ENCODE data around the gene BASP1.
A peak's percentile ranks its signal among the peaks of the same experiment; 100 is the strongest.

Gene BASP1

GRCh38 chr5:17217493-17218352 is at the start of gene BASP1:
Gene BASP1 (plus strand): TSS chr5:17217631. CDS start chr5:17275217, 57,586 bp downstream.
- DNase-seq (ENCODE audit: low read depth), result no peak

- DNase-seq (ENCODE audit: low read depth), result no peak
These were observed 47.9 kb upstream of the BASP1 start for GRCh38 chr5:17169507-17169906.

- DNase-seq (ENCODE audit: low read depth), result no peak
These were observed 44.6 kb upstream of the BASP1 start for GRCh38 chr5:17172791-17173190.

- DNase-seq (ENCODE audit: low read depth), result no peak
These were observed 42.5 kb upstream of the BASP1 start for GRCh38 chr5:17174965-17175364.

- no peak for DNase-seq (ENCODE audit: low read depth)
These were observed 39.7 kb upstream of the BASP1 start for GRCh38 chr5:17177501-17178372.

GRCh38 chr5:17178373-17178675 is 39.1 kb upstream of the BASP1 start:
- DNase-seq (ENCODE audit: low read depth), result no peak

GRCh38 chr5:17180330-17180843 is 37.0 kb upstream of the BASP1 start:
- no peak for DNase-seq (ENCODE audit: low read depth)

- DNase-seq (ENCODE audit: low read depth), result no peak
These were observed 36.3 kb upstream of the BASP1 start for GRCh38 chr5:17180864-17181723.

GRCh38 chr5:17182494-17182893 is 34.9 kb upstream of the BASP1 start:
- no peak for DNase-seq (ENCODE audit: low read depth)

GRCh38 chr5:17182981-17183380 is 34.5 kb upstream of the BASP1 start:
- DNase-seq (ENCODE audit: low read depth), result no peak

- no peak for DNase-seq (ENCODE audit: low read depth)
These were observed 33.6 kb upstream of the BASP1 start for GRCh38 chr5:17183831-17184230.

- DNase-seq (ENCODE audit: low read depth), result no peak
These were observed 32.8 kb upstream of the BASP1 start for GRCh38 chr5:17184588-17184987.

- no peak for DNase-seq (ENCODE audit: low read depth)
These were observed 32.1 kb upstream of the BASP1 start for GRCh38 chr5:17185349-17185748.

GRCh38 chr5:17185773-17186172 is 31.7 kb upstream of the BASP1 start:
- DNase-seq (ENCODE audit: low read depth), result no peak

- DNase-seq (ENCODE audit: low read depth), result no peak
These were observed 31.2 kb upstream of the BASP1 start for GRCh38 chr5:17186256-17186655.

- no peak for DNase-seq (ENCODE audit: low read depth)
These were observed 30.2 kb upstream of the BASP1 start for GRCh38 chr5:17187011-17187785.

- no peak for DNase-seq (ENCODE audit: low read depth)
These were observed 29.7 kb upstream of the BASP1 start for GRCh38 chr5:17187786-17188170.

GRCh38 chr5:17189381-17190036 is 27.9 kb upstream of the BASP1 start:
- peak; percentile 45 for DNase-seq (ENCODE audit: low read depth)

- no peak for DNase-seq (ENCODE audit: low read depth)
These were observed 27.1 kb upstream of the BASP1 start for GRCh38 chr5:17190242-17190778.

GRCh38 chr5:17190799-17191391 is 26.5 kb upstream of the BASP1 start:
- no peak for DNase-seq (ENCODE audit: low read depth)

All from stimulated activated CD8-positive, alpha-beta memory T cell treated with anti-CD3 and anti-CD28 coated beads, Interleukin-4, amount 100 ng/mL, for 24 hours (primary cell).